Progenitor cell of endocrine pancreas (in vitro differentiated cells): ENCODE measurements around the gene IFTAP. TPM values are rescaled to one million over a fixed set of nuclear protein-coding genes. Genes with fewer than 3 reads are reported as not detected.

ENCODE experiments used
- DNase-seq: peaks from one replicate; pipeline ENCODE4 v3.0.0; 2021; ENCODE audit warnings: low spot score; ENCODE audit not compliant: unreplicated experiment
- H3K27ac Mint-ChIP-seq: 2 replicates; pipeline ENCODE4 v1.8.0; 2021; ENCODE audit warnings: mild to moderate bottlenecking, moderate library complexity, mixed read lengths
- H3K27me3 Mint-ChIP-seq: 2 replicates; pipeline ENCODE4 v1.8.0; 2021; ENCODE audit warnings: mixed read lengths
- H3K36me3 Mint-ChIP-seq: 2 replicates; pipeline ENCODE4 v1.8.0; 2022; ENCODE audit warnings: mixed read lengths; ENCODE audit not compliant: insufficient read depth
- H3K4me1 Mint-ChIP-seq: 2 replicates; pipeline ENCODE4 v1.8.0; 2021; ENCODE audit warnings: low read depth, mixed read lengths
- H3K4me3 Mint-ChIP-seq: 2 replicates; pipeline ENCODE4 v1.8.0; 2021; ENCODE audit warnings: low read depth, mild to moderate bottlenecking, moderate library complexity, mixed read lengths
- H3K9me3 Mint-ChIP-seq: 2 replicates; pipeline ENCODE4 v1.8.0; 2021; ENCODE audit warnings: low read depth, mixed read lengths
- CTCF ChIP-seq: fragments of 200-600 bp; sonication (generic); IDR thresholded peaks from one replicate; pipeline ENCODE4 v1.5.0; 2021; ENCODE audit warnings: antibody characterized with exemption, mild to moderate bottlenecking; ENCODE audit not compliant: unreplicated experiment
- total RNA-seq: library from RNA; stranded (reverse); gene quantifications from 2 replicates; pipeline ENCODE4 v1.2.1, GENCODE V29; 2021

IFTAP gene
- total RNA-seq, 1 donor from 2014 or later, result 29.5 TPM

- no peak for DNase-seq
- no peak for TF ChIP-seq CTCF
- no peak overlapping the region for H3K27ac Mint-ChIP-seq
- no peaks in the 10 kb centered on the region for H3K9me3 Mint-ChIP-seq
- H3K27me3 Mint-ChIP-seq, result no peaks in the 10 kb centered on the region
- H3K4me3 Mint-ChIP-seq, result no peak overlapping the region
- H3K4me1 Mint-ChIP-seq, result no peaks in the 10 kb centered on the region
- no peaks in the 10 kb centered on the region for H3K36me3 Mint-ChIP-seq
These were observed 29.2 kb downstream of the IFTAP start for GRCh38 chr11:36623494-36623893.

- Mint-ChIP-seq H3K9me3 (no peaks in the 10 kb centered on the region), H3K4me1 (peaks cover 7% of the 10 kb centered on the region), H3K36me3 (no peaks in the 10 kb centered on the region), H3K27me3 (no peaks in the 10 kb centered on the region), H3K4me3 (no peak overlapping the region), H3K27ac (no peak overlapping the region)
- TF ChIP-seq CTCF, result no peak
- DNase-seq, result no peak
These were observed 32.7 kb downstream of the IFTAP start for GRCh38 chr11:36627006-36627405.

GRCh38 chr11:36627471-36627870, 33.2 kb downstream of the IFTAP start:
- peaks cover 7% of the 10 kb centered on the region for H3K4me1 Mint-ChIP-seq
- DNase-seq, result no peak
- H3K4me3 Mint-ChIP-seq, result no peak overlapping the region
- no peaks in the 10 kb centered on the region for H3K27me3 Mint-ChIP-seq
- no peaks in the 10 kb centered on the region for H3K36me3 Mint-ChIP-seq
- H3K9me3 Mint-ChIP-seq, result no peaks in the 10 kb centered on the region
- no peak overlapping the region for H3K27ac Mint-ChIP-seq
- TF ChIP-seq CTCF, result no peak

GRCh38 chr11:36628141-36628540, 33.8 kb downstream of the IFTAP start:
- Mint-ChIP-seq H3K27ac (no peak overlapping the region), H3K4me3 (no peak overlapping the region), H3K27me3 (no peaks in the 10 kb centered on the region), H3K4me1 (peaks cover 7% of the 10 kb centered on the region), H3K36me3 (no peaks in the 10 kb centered on the region), H3K9me3 (no peaks in the 10 kb centered on the region)
- no peak for DNase-seq
- TF ChIP-seq CTCF, result no peak

GRCh38 chr11:36628765-36629244, 34.5 kb downstream of the IFTAP start:
- peaks cover 2% of the 10 kb centered on the region for H3K36me3 Mint-ChIP-seq
- H3K4me3 Mint-ChIP-seq, result no peak overlapping the region
- TF ChIP-seq CTCF, result no peak
- no peaks in the 10 kb centered on the region for H3K27me3 Mint-ChIP-seq
- H3K9me3 Mint-ChIP-seq, result no peaks in the 10 kb centered on the region
- H3K27ac Mint-ChIP-seq, result no peak overlapping the region
- peaks cover 7% of the 10 kb centered on the region for H3K4me1 Mint-ChIP-seq
- DNase-seq, result no peak
